ENCODE results near the gene LYPD3. TPM values are rescaled to one million over a fixed set of nuclear protein-coding genes. Genes with fewer than 3 reads are reported as not detected.
A peak's percentile ranks its signal among the peaks of the same experiment; 100 is the strongest.

LYPD3 gene
- polyA plus RNA-seq, 1 donor, result 1.0 TPM

DNA sequence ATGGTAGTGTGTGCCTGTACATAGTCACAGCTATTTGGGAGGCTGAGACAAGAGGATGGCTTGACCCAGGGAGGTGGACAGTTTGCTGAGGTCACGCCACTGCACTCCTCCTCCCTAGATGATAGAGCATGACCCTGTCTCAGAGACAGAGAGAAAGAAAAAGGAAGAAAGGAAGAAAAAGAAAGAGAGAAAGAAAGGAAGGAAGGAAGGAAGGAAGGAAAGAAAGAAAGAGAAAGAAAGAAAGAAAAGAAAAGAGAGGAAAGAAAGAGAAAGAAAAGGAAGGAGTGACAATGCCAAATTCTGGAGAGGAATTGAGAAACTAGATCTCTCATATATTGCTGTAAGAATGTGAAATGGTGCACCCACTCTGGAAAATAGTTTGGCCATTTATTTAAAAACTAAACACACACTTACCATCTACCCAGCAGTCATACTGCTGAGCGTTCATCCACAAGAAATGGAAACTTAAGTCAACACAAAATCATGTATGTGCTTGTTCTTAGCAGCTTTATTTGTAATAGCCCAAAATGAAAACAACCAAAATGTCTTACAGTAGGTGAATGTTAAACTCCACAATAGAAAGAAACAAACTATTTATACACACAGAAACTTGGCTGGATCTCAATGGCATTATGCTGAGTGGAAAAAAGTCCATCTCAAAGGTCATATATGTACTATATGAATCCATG lies 43.3 kb downstream of the LYPD3 start:
- Histone ChIP-seq H3K27me3 (ENCODE audit: control insufficient read depth, insufficient read depth, low read length) (no peaks in the 10 kb centered on the region), H3K4me3 (ENCODE audit: low read length) (no peak overlapping the region), H3K36me3 (ENCODE audit: control insufficient read depth, insufficient read depth, low read length) (no peaks in the 10 kb centered on the region), H3K9me3 (ENCODE audit: control insufficient read depth, low read depth, low read length) (no peaks in the 10 kb centered on the region), H3K4me1 (ENCODE audit: control insufficient read depth, insufficient read depth, low read length) (no peaks in the 10 kb centered on the region), H3K27ac (ENCODE audit: low read length) (no peak overlapping the region)
- DNase-seq, result no peak
- no CpG with 5 or more reads among the region's 2 CpGs for WGBS (ENCODE audit: insufficient coverage, low lambda C conversion rate)

DNA sequence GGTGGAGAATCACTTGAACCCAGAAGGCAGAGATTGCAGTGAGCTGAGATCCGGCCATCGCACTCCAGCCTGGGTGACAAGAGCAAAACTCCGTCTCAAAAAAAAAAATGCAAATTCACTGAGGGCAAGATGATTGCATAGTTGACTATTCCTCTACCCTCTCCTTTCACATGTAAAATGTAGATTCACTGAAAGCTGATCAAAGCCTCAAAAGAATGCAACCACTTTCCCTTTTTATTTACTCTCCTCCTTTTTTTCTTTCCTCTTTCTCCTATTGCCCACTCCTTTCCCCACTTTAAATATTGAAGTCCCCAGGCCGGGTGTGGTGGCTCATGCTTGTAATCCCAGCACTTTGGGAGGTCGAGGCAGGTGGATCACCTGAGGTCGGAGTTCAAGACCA lies 44.5 kb downstream of the LYPD3 start:
- no CpG with 5 or more reads among the region's 6 CpGs for WGBS (ENCODE audit: insufficient coverage, low lambda C conversion rate)
- H3K27me3 ChIP-seq (ENCODE audit: control insufficient read depth, insufficient read depth, low read length), result no peaks in the 10 kb centered on the region
- no peak overlapping the region for H3K27ac ChIP-seq (ENCODE audit: low read length)
- H3K4me3 ChIP-seq (ENCODE audit: low read length), result no peak overlapping the region
- no peaks in the 10 kb centered on the region for H3K4me1 ChIP-seq (ENCODE audit: control insufficient read depth, insufficient read depth, low read length)
- H3K36me3 ChIP-seq (ENCODE audit: control insufficient read depth, insufficient read depth, low read length), result no peaks in the 10 kb centered on the region
- H3K9me3 ChIP-seq (ENCODE audit: control insufficient read depth, low read depth, low read length), result no peaks in the 10 kb centered on the region
- no peak for DNase-seq

DNA sequence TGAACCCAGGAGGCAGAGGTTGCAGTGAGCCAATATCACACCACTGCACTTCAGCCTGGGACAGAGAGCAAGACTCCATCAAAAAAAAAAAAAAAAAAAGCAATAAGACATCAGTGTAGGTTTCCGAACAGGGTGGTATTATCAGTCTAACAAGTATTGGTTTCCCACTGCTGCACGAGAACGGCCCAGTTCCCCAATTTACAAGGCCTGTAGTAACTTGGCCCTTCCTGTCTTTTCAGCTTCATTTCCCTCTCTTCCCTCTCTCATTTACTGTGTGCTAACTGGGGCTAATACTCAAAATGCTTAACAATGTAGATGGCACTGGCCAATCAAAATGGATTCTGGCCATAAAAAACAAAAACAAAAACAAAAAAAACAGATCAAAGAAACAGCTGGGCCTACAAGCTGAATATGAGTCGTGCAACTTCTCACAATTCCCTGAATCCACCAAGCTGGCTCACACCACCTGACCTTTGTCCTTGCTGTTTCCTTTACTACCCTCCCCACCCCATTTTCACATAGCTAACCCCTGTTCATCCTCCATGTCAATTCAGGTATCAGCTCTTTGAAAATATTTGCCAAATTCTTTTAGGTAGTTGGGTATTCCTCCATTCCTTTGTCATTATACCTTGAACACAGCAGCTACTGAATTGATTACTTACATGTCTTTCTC lies 48.3 kb downstream of the LYPD3 start:
- Histone ChIP-seq H3K4me1 (ENCODE audit: control insufficient read depth, insufficient read depth, low read length) (no peaks in the 10 kb centered on the region), H3K9me3 (ENCODE audit: control insufficient read depth, low read depth, low read length) (peaks cover 3% of the 10 kb centered on the region), H3K27me3 (ENCODE audit: control insufficient read depth, insufficient read depth, low read length) (no peaks in the 10 kb centered on the region), H3K4me3 (ENCODE audit: low read length) (no peak overlapping the region), H3K27ac (ENCODE audit: low read length) (no peak overlapping the region), H3K36me3 (ENCODE audit: control insufficient read depth, insufficient read depth, low read length) (no peaks in the 10 kb centered on the region)
- DNase-seq, result peak in 1 of 2 donors; percentile 17
- WGBS (ENCODE audit: insufficient coverage, low lambda C conversion rate), result no CpG with 5 or more reads among the region's 4 CpGs

DNA sequence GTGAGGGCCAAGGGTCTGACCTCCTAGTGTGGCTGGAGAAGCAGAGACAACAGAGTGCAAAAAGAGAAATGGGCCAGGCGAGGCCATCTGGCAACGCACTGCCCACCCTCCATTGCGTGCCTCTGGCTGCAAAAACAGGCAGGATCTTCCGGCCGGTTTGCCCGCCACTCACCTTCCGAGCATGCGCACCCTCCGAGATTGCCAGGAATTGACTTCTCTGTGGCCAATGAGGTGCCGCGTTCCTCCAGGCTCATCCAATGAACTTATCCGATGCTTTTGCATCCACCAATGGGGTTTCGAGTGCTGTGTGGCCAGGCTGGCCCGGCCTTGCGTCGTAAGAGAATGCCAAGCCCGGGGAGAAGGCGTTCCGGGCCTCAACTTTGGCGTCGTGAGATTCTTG lies 50.9 kb downstream of the LYPD3 start, which contains the start of gene TEX101:
Gene TEX101 (plus strand): TSS at position 337 of the 400 bp plus-strand sequence. CDS start 1,030 bp downstream, outside the sequence.
- H3K4me1 ChIP-seq (ENCODE audit: control insufficient read depth, insufficient read depth, low read length), result no peaks in the 10 kb centered on the region
- no peaks in the 10 kb centered on the region for H3K27me3 ChIP-seq (ENCODE audit: control insufficient read depth, insufficient read depth, low read length)
- no peak within 1 kb of the TSS for H3K27ac ChIP-seq (ENCODE audit: low read length)
- H3K9me3 ChIP-seq (ENCODE audit: control insufficient read depth, low read depth, low read length), result peaks cover 3% of the 10 kb centered on the region
- no peak for DNase-seq
- H3K4me3 ChIP-seq (ENCODE audit: low read length), result no peak within 1 kb of the TSS
- no CpG with 5 or more reads among the region's 21 CpGs for WGBS (ENCODE audit: insufficient coverage, low lambda C conversion rate)
- no peaks in the 10 kb centered on the region for H3K36me3 ChIP-seq (ENCODE audit: control insufficient read depth, insufficient read depth, low read length)

DNA sequence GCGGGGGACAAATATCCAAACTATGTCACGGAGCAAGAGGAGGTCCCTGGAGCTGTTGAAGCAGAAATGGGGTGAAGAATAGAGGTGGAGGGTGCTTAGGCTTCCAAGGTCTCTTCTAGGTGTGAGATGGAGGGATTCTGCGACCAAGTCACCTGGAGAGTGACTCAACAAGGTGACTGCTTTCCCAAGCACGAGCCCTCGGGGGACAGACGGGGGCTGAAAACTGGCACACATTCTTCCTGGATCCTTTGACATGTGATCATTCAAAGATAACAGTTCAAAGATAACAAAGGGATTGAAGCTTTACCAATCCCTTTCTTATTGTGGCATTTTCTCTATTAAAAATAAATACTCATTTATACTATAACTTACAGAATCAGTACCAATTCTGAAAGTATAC lies 53.0 kb downstream of the LYPD3 start:
- Histone ChIP-seq H3K4me1 (ENCODE audit: control insufficient read depth, insufficient read depth, low read length) (no peaks in the 10 kb centered on the region), H3K36me3 (ENCODE audit: control insufficient read depth, insufficient read depth, low read length) (no peaks in the 10 kb centered on the region), H3K27me3 (ENCODE audit: control insufficient read depth, insufficient read depth, low read length) (no peaks in the 10 kb centered on the region), H3K27ac (ENCODE audit: low read length) (no peak overlapping the region), H3K4me3 (ENCODE audit: low read length) (no peak overlapping the region), H3K9me3 (ENCODE audit: control insufficient read depth, low read depth, low read length) (peaks cover 8% of the 10 kb centered on the region)
- no peak for DNase-seq
- WGBS (ENCODE audit: insufficient coverage, low lambda C conversion rate), result no CpG with 5 or more reads among the region's 6 CpGs

Other genes with a start within 250 kb of the LYPD3 start
- not detected for gene PSG9, start 196.1 kb downstream of the LYPD3 start, polyA plus RNA-seq
- 0.43 TPM for gene CD177, start 111.9 kb downstream of the LYPD3 start, polyA plus RNA-seq
- not detected for gene TEX101, start 50.7 kb downstream of the LYPD3 start, polyA plus RNA-seq
- gene PHLDB3, start 39.1 kb upstream of the LYPD3 start, polyA plus RNA-seq, result 33.8 TPM
- gene ETHE1, start 61.6 kb upstream of the LYPD3 start, polyA plus RNA-seq, result 97.7 TPM
- 4.0 TPM for gene ZNF575, start 67.6 kb upstream of the LYPD3 start, polyA plus RNA-seq
- gene XRCC1, start 109.9 kb upstream of the LYPD3 start, polyA plus RNA-seq, result 47.4 TPM
- gene PINLYP, start 110.2 kb upstream of the LYPD3 start, polyA plus RNA-seq, result 16.4 TPM
- gene IRGQ, start 130.5 kb upstream of the LYPD3 start, polyA plus RNA-seq, result 11.5 TPM
- 13.5 TPM for gene ZNF576, start 131.0 kb upstream of the LYPD3 start, polyA plus RNA-seq
- gene SRRM5, start 146.5 kb upstream of the LYPD3 start, polyA plus RNA-seq, result 1.5 TPM
- gene ZNF428, start 154.0 kb upstream of the LYPD3 start, polyA plus RNA-seq, result 40.4 TPM
- 13.6 TPM for gene CADM4, start 174.2 kb upstream of the LYPD3 start, polyA plus RNA-seq
- gene PLAUR, start 204.6 kb upstream of the LYPD3 start, polyA plus RNA-seq, result 5.7 TPM